PC-3 (cell line): Measurements from ENCODE around the gene GIGYF1. TPM values are rescaled to one million over a fixed set of nuclear protein-coding genes. Genes with fewer than 3 reads are reported as not detected.

Experiments used
- ATAC-seq: fragments of 200-7000 bp; cut with Tn5 transposase; 2 replicates; pipeline ENCODE4 v1.9.1; 2020; ENCODE audit warnings: mild to moderate bottlenecking, moderate library complexity
- BruUV-seq: library from RNA; stranded (reverse); fragments of 400-500 nt; replicated peaks from 2 replicates; lab custom pipeline; 2021; lab: Mats Ljungman, UMichigan
- CTCF ChIA-PET: fragments of 300-600 bp; sonication (Branson Sonifier 250); formaldehyde crosslinking; loops from one replicate; lab custom pipeline; 2022; ENCODE audit warnings: antibody characterized with exemption; lab: Charles Lee
- POLR2A ChIA-PET: fragments of 300-600 bp; sonication (Branson Sonifier 250); formaldehyde crosslinking; loops from one replicate; lab custom pipeline; 2022; ENCODE audit warnings: antibody characterized with exemption; ENCODE audit not compliant: unreplicated experiment; lab: Charles Lee
- DNase-seq: peaks from one replicate; pipeline ENCODE4 v3.0.0-alpha.2; 2015
- H2AFZ ChIP-seq: fragments of 300-600 bp; sonication (generic); 2 replicates; pipeline ENCODE4 v1.6.0; 2016; ENCODE audit warnings: antibody characterized with exemption, low read length
- H3F3A ChIP-seq: fragments of 300-600 bp; sonication (generic); one replicate; pipeline ENCODE4 v1.6.0; 2017; ENCODE audit warnings: antibody characterized with exemption, low read length, control low read depth, mild to moderate bottlenecking; ENCODE audit not compliant: unreplicated experiment
- H3K27ac ChIP-seq: fragments of 300-600 bp; sonication (generic); 2 replicates; pipeline ENCODE4 v1.5.1; 2016; ENCODE audit warnings: mild to moderate bottlenecking, low read length
- H3K27me3 ChIP-seq: fragments of 300-600 bp; sonication (generic); 2 replicates; pipeline ENCODE4 v1.6.1; 2016; ENCODE audit warnings: low read length, mixed read lengths
- H3K36me3 ChIP-seq: fragments of 300-600 bp; sonication (generic); 2 replicates; pipeline ENCODE4 v1.6.1; 2016; ENCODE audit warnings: low read depth, mixed run types, low read length, mixed read lengths
- H3K4me1 ChIP-seq: fragments of 300-600 bp; sonication (generic); 2 replicates; pipeline ENCODE4 v1.5.1; 2016; ENCODE audit warnings: low read length; ENCODE audit not compliant: insufficient read depth
- H3K4me2 ChIP-seq: fragments of 300-600 bp; sonication (generic); 2 replicates; pipeline ENCODE4 v1.6.0; 2016; ENCODE audit warnings: low read length
- H3K4me3 ChIP-seq: fragments of 300-600 bp; sonication (generic); 2 replicates; pipeline ENCODE4 v1.5.1; 2016; ENCODE audit warnings: mild to moderate bottlenecking, low read length, mixed read lengths
- H3K79me2 ChIP-seq: fragments of 300-600 bp; sonication (generic); 2 replicates; pipeline ENCODE4 v1.6.1; 2017; ENCODE audit warnings: low read length, mixed read lengths
- H3K9ac ChIP-seq: fragments of 300-600 bp; sonication (generic); 2 replicates; pipeline ENCODE4 v1.6.0; 2016; ENCODE audit warnings: mild to moderate bottlenecking, low read length
- H3K9me2 ChIP-seq: fragments of 300-600 bp; sonication (generic); replicated peaks from 2 replicates; pipeline ENCODE4 v1.6.1; 2016; ENCODE audit warnings: mixed run types, low read length, mixed read lengths
- H3K9me3 ChIP-seq: fragments of 300-600 bp; sonication (generic); 2 replicates; pipeline ENCODE4 v1.6.1; 2016; ENCODE audit warnings: low read length, mixed read lengths
- H4K20me1 ChIP-seq: fragments of 300-600 bp; sonication (generic); 2 replicates; pipeline ENCODE4 v1.6.1; 2016; ENCODE audit warnings: low read length, mixed read lengths
- CTCF ChIP-seq: fragments of 300-600 bp; sonication (generic); conservative IDR thresholded peaks from 2 replicates; pipeline ENCODE4 v1.5.1; 2017; ENCODE audit warnings: antibody characterized with exemption, low read depth, mild to moderate bottlenecking, low read length
- EZH2 ChIP-seq: fragments of 300-600 bp; sonication (generic); IDR thresholded peaks from one replicate; pipeline ENCODE4 v1.6.1; 2017; ENCODE audit warnings: antibody characterized with exemption, mild to moderate bottlenecking, low read length; ENCODE audit not compliant: unreplicated experiment
- EZH2phosphoT487 ChIP-seq: fragments of 300-600 bp; sonication (generic); IDR thresholded peaks from 2 replicates; pipeline ENCODE4 v1.6.1; 2018; ENCODE audit warnings: mild to moderate bottlenecking, antibody characterized with exemption, low read length, borderline replicate concordance
- intact Hi-C: fragments of 100-400 bp; cut with micrococcal nuclease; formaldehyde crosslinking; loops from 2 replicates; pipeline ENCODE4 v1.9.0; 2023
- total RNA-seq: library from RNA; depleted of rRNA; stranded (reverse); fragments of >200 nt; gene quantifications from 2 replicates; pipeline ENCODE4 v1.2.3, GENCODE V29; 2014

The GIGYF1 gene
- total RNA-seq, 1 experiment from 2014 or later = 26.6 TPM

- Histone ChIP-seq H3K36me3 (peaks cover 17% of the 10 kb centered on the region; the same call in 1 of the 2 replicates), H3F3A (no peaks in the 10 kb centered on the region), H3K9me2 (no peaks in the 10 kb centered on the region), H3K4me1 (no peaks in the 10 kb centered on the region), H3K27ac (no peak overlapping the region), H3K79me2 (peaks cover 24% of the 10 kb centered on the region), H2AFZ (no peak overlapping the region), H3K4me3 (no peak overlapping the region), H3K4me2 (no peak overlapping the region), H3K9me3 (no peaks in the 10 kb centered on the region), H3K9ac (no peak overlapping the region), H4K20me1 (no peaks in the 10 kb centered on the region), H3K27me3 (no peaks in the 10 kb centered on the region)
- no peak for TF ChIP-seq EZH2phosphoT487
- TF ChIP-seq CTCF = no peak
- no peak for TF ChIP-seq EZH2
- intact Hi-C loops = no loop called here
- ChIA-PET CTCF (no interaction called here), POLR2A (no interaction called here)
- BruUV-seq = no TSS peak
- no peak for ATAC-seq
- no peak for DNase-seq
These were observed 16.5 kb downstream of the GIGYF1 start for GRCh38 chr7:100677308-100678267.

GRCh38 chr7:100676501-100677306, 17.3 kb downstream of the GIGYF1 start:
- H3K9me2 ChIP-seq = no peaks in the 10 kb centered on the region
- H4K20me1 ChIP-seq = no peaks in the 10 kb centered on the region
- ChIA-PET POLR2A (interaction anchor here (0.6 to 0.7 kb wide), 3 partner anchors 12 to 211 kb away, joined by 4 to 13 read pairs (median 12); partner anchors contain the start of genes FBXO24 and LRCH4), CTCF (interaction anchor here (0.5 kb wide), 1 partner anchor 117 kb away, joined by 5 read pairs; no protein-coding TSS in a partner anchor)
- no peak overlapping the region for H2AFZ ChIP-seq
- DNase-seq = no peak
- no TSS peak for BruUV-seq
- intact Hi-C loops = no loop called here
- H3F3A ChIP-seq = no peaks in the 10 kb centered on the region
- peaks cover 12% of the 10 kb centered on the region; the same call in 1 of the 2 replicates for H3K36me3 ChIP-seq
- H3K9ac ChIP-seq = no peak overlapping the region
- H3K4me3 ChIP-seq = peak overlapping the region; percentile 100; the same call in 1 of the 2 replicates
- TF ChIP-seq CTCF (no peak), EZH2 (no peak), EZH2phosphoT487 (no peak)
- no peaks in the 10 kb centered on the region for H3K9me3 ChIP-seq
- H3K4me1 ChIP-seq = no peaks in the 10 kb centered on the region
- peaks cover 24% of the 10 kb centered on the region for H3K79me2 ChIP-seq
- no peaks in the 10 kb centered on the region for H3K27me3 ChIP-seq
- peak overlapping the region; percentile 98 for H3K4me2 ChIP-seq
- no peak overlapping the region for H3K27ac ChIP-seq
- no peak for ATAC-seq
